Nucleus accumbens (tissue), 56 donors: ENCODE results near the gene HIVEP1.

Experiments used
- DNase-seq, 56 donors: peaks; one replicate each; lab custom pipeline; 2025; lab: John Stamatoyannopoulos, UW

HIVEP1 gene

DNA sequence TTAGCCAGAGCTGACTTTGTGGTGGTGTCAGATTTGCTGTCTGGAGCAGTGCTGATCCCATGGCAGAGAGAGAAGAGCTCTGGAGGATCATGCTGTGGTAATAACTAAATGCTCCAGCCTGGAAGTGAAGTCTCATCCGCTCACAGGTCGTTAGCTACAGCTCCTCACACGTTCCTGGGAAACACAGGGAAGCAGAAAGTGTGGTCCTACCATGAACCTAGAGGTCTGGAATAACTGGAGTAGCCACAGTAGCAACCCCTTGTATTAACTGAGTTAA is 2.7 kb downstream of the HIVEP1 start:
- no peak for DNase-seq

DNA sequence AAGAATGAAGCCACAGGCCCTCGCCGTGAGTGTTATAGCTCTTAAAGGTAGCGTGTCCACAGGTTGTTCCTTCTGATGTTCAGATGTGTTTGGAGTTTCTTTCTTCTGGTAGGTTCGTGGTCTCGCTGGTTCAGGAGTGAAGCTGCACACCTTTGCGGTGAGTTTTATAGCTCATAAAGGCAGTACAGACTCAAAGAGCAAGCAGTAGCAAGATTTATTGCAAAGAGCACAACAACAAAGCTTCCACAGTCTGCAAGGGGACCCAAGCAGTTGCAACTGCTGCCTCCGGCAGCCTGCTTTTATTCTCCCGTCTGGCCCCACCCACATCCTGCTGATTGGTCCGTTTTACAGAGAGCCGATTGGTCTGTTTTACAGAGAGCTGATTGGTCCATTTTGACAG is 5.2 kb downstream of the HIVEP1 start:
- no peak for DNase-seq

DNA sequence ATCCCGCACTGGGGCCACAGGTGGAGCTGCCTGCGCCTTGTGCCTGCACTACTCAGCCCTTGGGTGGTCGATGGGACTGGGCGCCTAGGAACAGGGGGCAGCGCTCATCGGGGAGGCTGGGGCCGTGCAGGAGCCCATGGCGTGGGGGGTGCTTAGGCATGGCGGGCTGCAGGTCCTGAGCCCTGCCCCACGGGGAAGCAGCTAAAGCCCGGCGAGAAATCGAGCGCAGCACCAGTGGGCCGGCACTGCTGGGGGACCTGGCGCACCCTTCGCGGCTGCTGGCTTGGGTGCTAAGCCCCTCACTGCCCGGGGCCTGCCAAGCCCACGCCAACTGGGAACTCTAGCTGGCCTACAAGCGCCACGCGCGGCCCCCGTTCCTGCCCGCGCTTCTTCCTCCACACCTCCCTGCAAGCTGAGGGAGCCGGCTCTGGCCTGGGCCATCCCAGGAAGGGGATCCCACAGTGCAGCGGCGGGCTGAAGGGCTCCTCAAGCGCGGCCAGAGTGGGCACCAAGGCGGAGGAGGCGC is 5.8 kb downstream of the HIVEP1 start:
- no peak for DNase-seq

DNA sequence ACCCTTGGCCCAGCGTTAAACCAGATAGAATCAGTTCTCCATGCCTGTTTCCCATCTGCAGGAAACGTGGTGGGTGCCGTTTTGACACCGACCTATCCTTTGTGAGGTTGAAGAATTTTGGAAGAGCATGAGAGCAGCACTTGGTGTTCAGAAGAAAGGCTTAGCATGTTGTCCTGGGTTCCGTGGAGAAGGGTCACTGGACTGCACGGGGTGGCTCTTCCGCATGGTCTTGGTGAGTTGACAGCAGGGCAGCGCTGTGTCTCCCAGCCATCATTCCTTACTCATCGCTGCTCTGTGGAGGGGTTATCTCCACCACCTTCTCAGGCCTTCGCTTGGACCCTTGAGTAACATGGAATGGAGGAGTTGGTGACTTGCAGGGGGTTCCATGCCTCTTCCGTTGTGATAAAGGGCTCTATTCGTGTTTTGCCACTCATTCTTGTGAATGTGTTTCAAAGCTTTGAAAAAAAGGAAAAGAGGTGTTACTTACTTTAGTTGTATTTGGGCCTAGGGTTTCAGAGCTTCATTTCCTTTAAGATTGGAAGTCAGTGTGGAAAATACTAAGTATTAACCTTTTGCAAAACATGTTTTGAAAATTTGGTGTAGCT is 8.2 kb downstream of the HIVEP1 start:
- DNase-seq: no peak

DNA sequence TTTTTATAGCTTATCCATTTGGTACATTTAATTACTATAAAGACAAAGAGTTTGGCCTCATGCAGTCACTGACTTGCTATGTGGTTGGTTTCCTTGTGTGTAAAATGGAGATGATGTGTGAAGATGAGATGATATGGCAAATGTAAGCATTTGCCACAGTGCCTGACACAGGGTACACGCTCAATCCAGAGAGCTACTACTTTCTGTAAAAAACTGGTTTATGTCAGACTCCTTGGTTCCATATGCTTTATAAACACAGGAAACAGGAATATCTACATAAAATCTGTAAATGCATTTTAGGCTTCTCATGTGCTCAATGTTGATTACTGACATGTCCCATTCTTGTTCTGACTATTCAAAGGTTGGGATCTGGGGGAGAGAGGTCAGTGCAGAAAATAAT is 10.4 kb downstream of the HIVEP1 start:
- DNase-seq: no peak

DNA sequence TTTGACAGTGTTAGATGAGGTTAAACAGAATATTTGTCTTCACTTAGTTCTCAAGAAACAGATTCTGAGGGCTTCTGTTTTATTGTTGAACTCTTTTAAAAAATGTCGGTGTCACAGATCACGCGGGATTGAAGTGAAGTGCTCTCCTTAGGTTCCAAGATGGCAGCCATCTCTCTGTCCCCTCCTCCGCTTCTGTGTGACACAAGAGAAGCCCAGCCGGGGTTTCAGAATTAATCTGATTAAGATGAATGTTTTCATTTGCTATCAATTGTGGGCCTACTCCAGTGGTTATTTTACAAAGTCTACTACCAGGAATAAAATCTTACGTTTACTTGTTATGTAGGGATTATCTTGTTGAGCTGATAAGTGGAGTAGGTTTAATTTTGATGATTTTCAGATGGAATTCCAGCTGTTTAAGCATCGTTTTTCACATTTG is 10.9 kb downstream of the HIVEP1 start:
- DNase-seq: no peak

DNA sequence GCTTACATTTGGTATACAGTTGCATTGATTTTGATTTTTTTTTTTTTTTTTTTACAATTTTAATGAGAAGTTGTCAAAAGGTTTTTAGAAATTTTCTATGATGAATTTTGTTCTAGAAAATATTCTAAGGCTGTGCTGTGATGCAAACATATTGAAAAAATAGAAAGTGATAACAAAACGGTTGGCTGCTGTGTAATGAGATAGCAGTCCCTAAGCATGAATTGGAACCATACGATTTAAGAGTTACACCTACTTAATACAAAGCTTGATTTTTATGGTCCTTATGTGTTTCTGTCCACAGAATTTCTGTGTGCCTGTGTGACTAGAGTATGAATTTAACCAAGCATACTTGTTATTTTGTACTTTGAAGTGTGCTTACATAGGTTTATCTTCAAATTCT is 12.1 kb downstream of the HIVEP1 start:
- DNase-seq: no peak

DNA sequence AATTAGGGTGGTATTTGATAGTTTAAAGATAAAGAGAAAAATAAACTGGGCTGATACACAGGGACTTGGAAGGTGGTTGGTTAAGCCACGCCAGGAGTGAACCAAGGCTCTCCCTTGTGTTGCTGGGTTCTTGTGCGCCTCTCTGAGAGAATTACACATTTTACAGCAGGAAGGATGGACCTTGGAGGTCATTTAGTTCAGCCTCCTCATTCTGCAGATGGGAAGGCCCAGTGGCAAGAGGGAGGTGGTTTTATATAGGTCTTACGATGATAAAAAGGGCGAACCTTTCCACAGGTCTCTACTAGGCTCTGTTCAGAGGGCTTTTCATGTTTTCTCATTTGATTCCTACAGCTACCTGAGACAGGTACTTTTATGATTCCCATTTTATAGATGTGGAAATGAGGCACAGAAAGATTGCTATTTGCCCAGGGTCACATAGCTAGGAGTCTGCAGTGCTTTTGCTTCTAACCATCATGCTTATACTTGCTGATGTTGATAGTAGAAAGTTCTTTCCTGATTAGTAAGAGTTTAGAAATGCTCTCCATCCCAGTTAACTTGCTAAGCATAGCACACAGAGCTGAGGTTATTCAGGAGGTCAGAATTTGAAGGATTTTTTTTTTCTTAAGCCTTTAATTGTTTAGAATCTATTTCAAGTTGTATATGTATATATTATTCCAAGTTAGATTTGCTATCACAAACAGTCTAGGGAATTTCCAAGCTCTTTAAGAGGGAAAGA is 12.8 kb downstream of the HIVEP1 start:
- no peak for DNase-seq

DNA sequence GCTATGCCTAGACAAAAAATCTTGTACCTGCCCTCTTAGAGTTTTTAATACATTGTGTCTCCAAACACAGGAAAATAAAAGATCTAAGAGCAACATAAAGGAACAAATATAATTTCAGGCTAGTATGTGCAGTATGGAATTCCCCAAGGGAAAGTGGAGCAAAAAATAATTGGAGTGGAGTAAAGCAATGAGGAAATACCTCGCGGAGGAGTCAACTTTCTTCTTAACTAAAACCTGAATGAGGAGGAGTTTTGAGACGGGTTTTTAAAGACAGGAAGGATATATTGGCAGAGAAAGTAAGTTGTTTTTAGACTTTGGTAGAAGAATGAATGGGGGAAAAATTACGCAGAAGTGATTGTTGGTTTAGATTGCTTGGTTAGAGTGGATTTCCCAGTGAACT is 14.0 kb downstream of the HIVEP1 start:
- DNase-seq: no peak

DNA sequence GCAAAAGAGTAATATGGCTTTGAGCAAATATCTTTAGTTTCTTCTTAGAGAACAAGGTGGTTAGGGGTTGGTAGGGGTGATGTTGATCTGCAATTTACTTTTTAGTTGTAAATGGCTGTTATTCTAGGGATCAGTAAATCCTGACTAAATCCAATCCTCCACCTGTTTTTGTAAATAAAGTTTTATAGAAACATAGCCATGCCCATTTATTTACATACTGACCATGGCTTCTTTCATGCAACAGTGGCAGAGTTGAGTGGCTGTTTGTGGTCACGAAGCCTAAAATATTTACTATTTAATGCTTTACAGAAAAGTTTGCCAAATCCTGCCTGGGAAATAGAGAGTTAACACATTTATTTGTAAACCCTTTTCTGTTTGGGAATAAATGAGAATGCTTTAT is 14.7 kb downstream of the HIVEP1 start:
- DNase-seq: no peak

DNA sequence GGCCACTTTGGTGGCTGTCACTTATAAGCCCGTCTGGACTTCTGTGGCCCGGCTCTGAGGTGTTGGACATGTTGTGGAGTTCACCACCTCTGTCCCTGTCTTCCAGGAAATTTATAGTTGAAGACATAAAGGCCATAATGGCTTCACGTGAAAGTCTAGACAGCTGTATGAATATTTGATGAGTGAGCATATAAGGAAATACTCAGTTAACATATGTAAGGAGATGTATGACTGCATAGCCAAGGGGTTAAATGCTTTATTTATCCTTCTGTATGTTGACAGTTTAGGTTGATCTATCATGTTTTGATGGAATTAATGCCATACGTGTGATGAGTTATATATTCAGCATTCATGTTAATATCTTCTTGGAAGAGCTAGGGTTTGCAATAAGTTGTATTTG is 16.1 kb downstream of the HIVEP1 start:
- no peak for DNase-seq

DNA sequence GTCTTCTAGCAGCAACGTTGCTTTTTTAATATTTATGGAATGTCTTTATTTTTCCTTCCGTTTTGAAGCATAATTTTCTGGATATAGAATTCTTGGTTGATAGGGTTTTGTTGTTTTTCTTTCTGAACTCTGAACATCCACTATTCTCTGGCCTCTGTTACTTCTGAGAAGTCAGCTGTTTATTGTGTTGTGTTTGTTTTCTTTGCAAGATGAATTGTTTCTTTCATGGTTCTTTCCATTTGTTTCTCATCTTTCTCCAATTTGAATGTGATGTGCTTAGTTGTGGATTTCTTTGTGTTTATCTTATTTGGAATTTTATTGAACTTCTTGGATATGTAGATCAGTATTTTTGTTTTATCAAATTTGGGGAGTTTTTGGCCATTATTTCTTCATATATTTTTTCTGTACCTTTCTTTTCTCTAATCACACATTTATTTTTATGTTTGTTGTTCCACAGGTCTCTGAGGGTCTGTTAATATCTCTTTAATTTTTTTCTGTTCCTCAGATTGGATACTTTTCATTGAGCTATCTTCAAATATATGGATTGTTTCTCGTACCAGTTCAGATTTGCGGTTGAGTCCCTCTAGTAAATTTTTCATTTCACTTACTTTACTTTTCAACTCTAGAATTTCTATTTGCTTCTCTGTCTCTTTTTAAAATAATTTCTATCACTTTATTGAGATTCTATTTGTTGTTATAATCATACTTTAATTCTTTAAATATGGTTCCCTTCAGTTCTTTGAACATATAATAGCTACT is 18.0 kb downstream of the HIVEP1 start:
- no peak for DNase-seq

DNA sequence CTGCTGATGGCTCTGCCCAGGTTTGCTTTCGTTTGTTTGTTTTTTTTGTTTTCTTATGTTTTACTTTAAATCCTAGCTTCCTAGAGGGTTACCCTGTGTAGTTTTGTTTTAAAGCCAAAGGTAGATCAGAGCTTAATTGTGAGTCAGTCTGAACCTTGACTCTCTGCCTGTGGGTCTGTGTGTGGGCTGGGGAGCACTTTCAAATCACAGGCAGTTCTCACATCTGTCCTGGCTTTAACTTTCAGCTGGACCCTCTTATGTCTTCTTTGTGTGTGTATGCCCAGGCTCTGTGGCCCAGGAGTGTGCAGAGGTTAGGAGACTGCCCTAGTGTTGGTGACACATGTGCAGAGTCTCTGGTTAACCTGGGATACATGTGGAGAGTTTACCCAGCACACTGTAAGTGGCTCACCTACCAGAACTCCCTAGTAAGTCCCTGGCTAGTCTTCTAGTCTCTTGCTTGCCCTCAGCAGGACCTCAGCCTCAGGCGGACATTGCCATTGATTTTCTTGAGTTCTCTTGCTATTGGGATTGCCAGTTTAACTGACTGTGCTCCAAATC is 19.0 kb downstream of the HIVEP1 start:
- no peak for DNase-seq

DNA sequence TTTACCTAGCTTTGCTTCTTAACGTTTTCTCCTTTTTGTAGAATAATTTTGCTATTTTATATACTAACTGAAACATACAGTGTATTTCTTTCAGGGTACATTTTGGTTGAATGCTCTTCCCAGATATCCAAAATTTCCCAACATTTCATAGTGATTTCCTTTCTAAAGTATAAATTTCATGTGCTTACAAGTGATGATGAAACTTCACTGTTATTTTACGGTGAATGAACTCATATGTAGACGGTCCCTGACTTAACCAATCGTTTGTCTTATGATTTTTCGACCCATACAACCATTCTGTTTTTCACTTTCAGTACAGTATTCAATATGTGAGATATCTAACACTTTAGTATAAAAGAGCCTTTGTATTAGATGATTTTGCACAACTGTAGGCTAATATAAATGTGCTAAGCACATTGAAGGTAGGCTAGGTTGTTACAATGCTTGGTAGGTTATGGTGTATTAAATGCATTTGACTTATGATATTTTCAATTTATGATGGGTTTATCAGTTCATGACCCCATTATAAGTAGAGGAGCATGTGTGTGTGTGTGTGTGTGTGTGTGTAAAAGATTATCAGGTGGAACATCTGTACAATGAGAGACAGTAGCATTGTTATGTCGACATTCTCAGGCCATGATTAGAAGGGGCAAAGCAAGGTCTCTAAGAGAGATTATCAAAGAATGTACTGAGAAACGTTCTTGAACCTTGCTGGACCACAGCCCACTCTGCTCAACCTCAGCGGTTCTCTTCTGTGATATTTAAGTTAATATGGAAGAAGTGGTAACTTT is 20.9 kb downstream of the HIVEP1 start:
- no peak for DNase-seq

DNA sequence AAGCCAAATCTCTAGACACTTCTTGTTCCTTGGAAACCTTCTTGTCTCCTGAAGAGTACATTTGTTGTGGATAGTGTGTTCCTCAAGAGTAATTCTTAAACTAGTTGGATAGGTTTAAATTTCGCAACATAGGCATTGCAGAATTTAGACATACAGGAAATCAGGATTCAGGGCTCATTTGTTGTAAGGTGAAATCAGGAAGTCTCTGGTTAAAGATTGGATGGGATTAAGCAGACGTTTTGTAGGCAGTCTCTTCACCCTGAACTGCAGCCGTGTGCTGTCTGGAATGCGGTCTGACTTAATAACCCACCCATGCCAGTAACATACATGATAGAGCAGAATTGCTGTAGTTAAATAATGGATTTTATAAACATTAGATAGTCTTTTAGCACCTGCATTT is 21.7 kb downstream of the HIVEP1 start:
- no peak for DNase-seq

DNA sequence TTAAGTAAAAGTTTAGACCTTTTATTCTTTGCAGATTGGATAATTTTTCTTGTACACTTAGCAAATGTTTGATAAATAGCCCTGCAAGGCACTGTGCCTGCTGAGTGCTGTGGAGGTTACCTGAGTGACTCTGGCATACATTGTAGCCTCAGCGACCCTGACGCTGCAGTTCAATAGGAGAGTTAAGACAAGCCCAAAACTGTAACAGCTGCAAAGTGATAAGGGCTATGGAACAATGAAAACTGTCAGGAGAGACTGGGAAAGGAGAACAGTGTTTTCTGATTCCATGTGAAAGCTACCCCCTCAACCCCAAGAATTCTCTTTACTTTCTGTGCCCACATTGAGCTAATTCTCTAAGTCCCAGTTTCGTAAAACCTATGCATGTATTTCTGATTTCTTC is 22.2 kb downstream of the HIVEP1 start:
- DNase-seq: no peak

DNA sequence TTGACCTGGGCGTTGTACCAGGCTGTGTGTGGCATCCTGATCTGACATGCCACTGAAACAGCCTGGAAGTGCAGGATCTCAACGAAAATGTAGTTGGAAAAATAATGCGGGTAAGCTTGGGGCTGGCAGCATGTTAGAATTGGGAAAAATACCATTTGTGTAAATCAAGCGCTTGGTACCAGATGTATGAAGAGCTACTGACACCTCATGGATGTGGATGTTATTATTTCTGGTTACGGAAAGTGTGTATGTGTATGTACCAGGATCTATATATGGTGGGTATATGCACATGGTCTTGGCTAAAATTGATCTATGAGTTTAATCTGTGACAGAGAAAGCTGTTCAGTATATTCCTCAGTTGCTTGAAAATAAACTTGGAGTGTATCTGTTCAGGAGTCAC is 22.7 kb downstream of the HIVEP1 start:
- no peak for DNase-seq

DNA sequence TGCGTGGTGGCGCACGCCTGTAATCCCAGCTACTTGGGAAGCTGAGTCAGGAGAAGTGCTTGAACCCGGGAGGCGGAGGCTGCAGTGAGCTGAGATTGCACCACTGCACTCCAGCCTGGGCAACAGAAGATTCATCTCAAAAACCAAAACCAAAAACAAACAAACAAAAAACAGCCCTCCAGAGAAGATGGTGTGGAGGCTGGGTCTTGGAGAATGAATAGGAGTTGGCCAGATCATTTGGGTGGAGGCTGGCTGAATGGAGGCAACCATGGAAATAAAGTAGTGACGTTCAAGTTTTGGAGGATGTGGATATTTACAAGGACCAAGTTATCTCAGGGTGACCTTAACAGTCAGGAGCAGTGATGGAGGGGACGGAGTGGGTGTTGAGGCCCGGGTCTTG is 24.7 kb downstream of the HIVEP1 start:
- DNase-seq: no peak

DNA sequence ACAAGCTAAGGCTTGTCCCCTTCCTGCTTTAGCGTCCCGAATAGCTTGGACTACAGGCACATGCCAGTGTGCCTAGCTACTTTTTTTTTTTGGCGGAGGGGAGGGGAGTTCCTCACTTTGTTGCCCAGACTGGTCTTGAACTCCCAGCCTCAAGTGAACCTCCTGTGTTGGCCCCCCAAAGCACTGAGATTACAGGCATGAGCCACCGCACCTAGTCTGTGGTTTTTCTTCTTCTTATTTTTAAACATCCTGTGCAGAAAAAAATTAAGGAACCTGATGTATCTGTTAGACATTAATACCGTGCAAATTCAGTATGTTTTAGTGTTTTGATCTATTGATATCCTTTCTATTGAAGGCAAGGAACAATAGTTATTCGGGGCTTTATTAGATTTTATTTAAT is 25.7 kb downstream of the HIVEP1 start:
- no peak for DNase-seq

DNA sequence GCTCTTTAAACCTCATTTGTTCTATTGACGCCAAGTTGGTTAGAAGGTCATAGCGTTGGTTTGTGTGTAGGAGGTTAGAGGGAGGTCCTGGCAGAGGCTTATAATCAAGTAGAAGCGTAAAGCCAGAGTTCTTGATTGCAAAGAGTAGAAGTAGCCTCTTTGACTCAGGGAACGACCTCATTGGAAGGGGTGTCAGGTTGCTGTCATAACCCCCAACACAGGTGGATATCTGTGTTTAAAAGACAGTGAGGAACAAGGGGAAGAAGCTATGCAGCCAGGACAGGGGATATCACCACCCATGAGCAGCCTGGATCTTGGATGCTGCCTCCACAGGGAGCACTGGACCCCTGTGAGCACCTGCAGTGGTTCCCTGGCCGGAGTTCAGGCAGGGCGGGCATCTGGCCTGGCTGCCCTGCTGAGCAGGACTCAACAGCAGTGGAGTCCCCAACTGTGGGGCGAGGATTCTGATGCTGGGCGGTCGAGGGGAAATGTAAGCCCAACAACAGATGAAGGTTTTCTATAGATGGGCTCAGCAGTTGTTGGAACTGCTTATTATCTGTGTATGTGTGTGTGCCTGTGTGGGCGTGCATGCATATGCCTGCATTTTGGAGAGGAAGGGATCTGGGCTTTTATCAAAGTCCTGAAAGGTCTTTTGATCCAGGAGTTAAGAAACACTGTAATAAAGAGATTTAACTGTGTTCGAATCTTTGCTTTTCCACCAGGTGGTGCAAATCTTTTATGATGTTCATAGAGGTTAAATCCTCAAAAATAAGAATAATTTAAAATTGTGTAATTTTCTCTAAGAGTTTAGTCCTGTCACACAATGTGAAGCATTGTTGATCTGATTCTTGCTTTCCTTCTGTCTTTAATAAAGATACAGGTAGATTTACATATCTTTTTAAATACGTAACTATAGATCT is 27.7 kb downstream of the HIVEP1 start:
- no peak for DNase-seq
